K562 (cell line): ENCODE measurements around the gene SYNRG. TPM values are rescaled to one million over a fixed set of nuclear protein-coding genes. Genes with fewer than 3 reads are reported as not detected.

Source experiments
- CBFB ChIP-seq: sonication (generic); formaldehyde crosslinking; IDR thresholded peaks from 2 replicates; pipeline ENCODE4 v1.4.0; 2020; ENCODE audit warnings: mild to moderate bottlenecking, missing genetic modification reagents
- CEBPG ChIP-seq, 3 experiments: fragments of 200-800 bp in 1 of 3; sonication (Bioruptor generic) in 1 of 3; sonication (generic) in 1 of 3; formaldehyde crosslinking in 1 of 3; IDR thresholded peaks in 2 of 3; conservative IDR thresholded peaks in 1 of 3; 2 replicates each; pipeline versions ENCODE4 v1.6.1 to v1.8.0; 2016 to 2022; ENCODE audit warnings: missing compliant biosample characterization in 2 of 3, missing genetic modification characterization in 2 of 3, mild to moderate bottlenecking in 1 of 3, missing genetic modification reagents in 1 of 3
- CTBP1 ChIP-seq: fragments of 450-650 bp; IDR thresholded peaks from 2 replicates; pipeline ENCODE4 v1.6.1; 2016; ENCODE audit warnings: borderline replicate concordance
- FOXA1 ChIP-seq: fragments of 450-650 bp; IDR thresholded peaks from 2 replicates; pipeline ENCODE4 v1.6.1; 2016; ENCODE audit warnings: mild to moderate bottlenecking, borderline replicate concordance
- NBN ChIP-seq: fragments of 450-650 bp; IDR thresholded peaks from 2 replicates; pipeline ENCODE4 v1.6.1; 2016; ENCODE audit warnings: low read depth, mild to moderate bottlenecking
- NFRKB ChIP-seq: fragments of 450-650 bp; IDR thresholded peaks from 2 replicates; pipeline ENCODE4 v1.6.1; 2016; ENCODE audit warnings: low read depth
- NR2C1 ChIP-seq, 2 experiments: fragments of 450-650 bp; IDR thresholded peaks; 2 replicates each; pipeline ENCODE4 v1.6.1; 2017; ENCODE audit warnings: mild to moderate bottlenecking in 2 of 2, antibody characterized with exemption in 1 of 2, inconsistent platforms in 1 of 2, missing compliant biosample characterization in 1 of 2, missing genetic modification characterization in 1 of 2
- NR2F6 ChIP-seq: fragments of 450-650 bp; formaldehyde crosslinking; IDR thresholded peaks from 2 replicates; pipeline ENCODE4 v1.4.0; 2020; ENCODE audit warnings: mild to moderate bottlenecking
- PHF8 ChIP-seq: fragments of 200-600 bp; sonication (generic); IDR thresholded peaks from 2 replicates; pipeline ENCODE4 v1.6.1; 2012; ENCODE audit warnings: mixed run types, mild to moderate bottlenecking, inconsistent platforms, low read length, moderate library complexity, borderline replicate concordance
- POLR2AphosphoS2 ChIP-seq: IDR thresholded peaks from 2 replicates; pipeline ENCODE4 v1.6.1; 2012; ENCODE audit warnings: low read length, improper control_type of control experiment
- RB1 ChIP-seq: fragments of 450-650 bp; IDR thresholded peaks from 2 replicates; pipeline ENCODE4 v1.6.1; 2017; ENCODE audit warnings: low read depth, mild to moderate bottlenecking
- SLC30A9 ChIP-seq: fragments of 250-450 bp; sonication (Bioruptor Pico); IDR thresholded peaks from 2 replicates; pipeline ENCODE4 v1.8.0; 2022; ENCODE audit warnings: mild to moderate bottlenecking, moderate library complexity
- SMARCA5 ChIP-seq: fragments of 450-650 bp; IDR thresholded peaks from 2 replicates; pipeline ENCODE4 v1.6.1; 2016
- ZNF12 ChIP-seq: sonication (generic); formaldehyde crosslinking; IDR thresholded peaks from 2 replicates; pipeline ENCODE4 v1.4.0; 2020; ENCODE audit warnings: mild to moderate bottlenecking, missing genetic modification reagents
- ZNF274 ChIP-seq: IDR thresholded peaks from 2 replicates; pipeline ENCODE4 v1.6.1; 2011; ENCODE audit warnings: low read depth, mild to moderate bottlenecking, low read length, moderate library complexity, borderline replicate concordance
- ZNF347 ChIP-seq: fragments of 450-650 bp; formaldehyde crosslinking; IDR thresholded peaks from 2 replicates; pipeline ENCODE4 v1.4.0; 2020; ENCODE audit warnings: low read depth, mild to moderate bottlenecking, moderate library complexity
- ZNF41 ChIP-seq: fragments of 250-450 bp; sonication (Bioruptor Pico); conservative IDR thresholded peaks from 2 replicates; pipeline ENCODE4 v1.4.0; 2020; ENCODE audit warnings: mild to moderate bottlenecking
- ZNF668 ChIP-seq: fragments of 250-450 bp; sonication (Bioruptor Pico); IDR thresholded peaks from 2 replicates; pipeline ENCODE4 v1.8.0; 2022; ENCODE audit warnings: mild to moderate bottlenecking, inconsistent platforms
- ZNF699 ChIP-seq: fragments of 250-450 bp; sonication (Bioruptor Pico); IDR thresholded peaks from 2 replicates; pipeline ENCODE4 v1.8.0; 2021; ENCODE audit warnings: mild to moderate bottlenecking, moderate library complexity; ENCODE audit not compliant: insufficient replicate concordance
- polyA plus RNA-seq, 8 experiments: library from polyadenylated mRNA; depleted of rRNA in 4 of 8; stranded (reverse) in 5 of 8; unstranded in 3 of 8; fragments of >200 nt; fragmentation: Nextera tagmentation in 2 of 8; fragmentation: Illumina TruSeq in 1 of 8; extraction: Ambion mirVana in 2 of 8; extraction: Trizol in 1 of 8; gene quantifications; 2 replicates each; pipeline versions ENCODE4 v1.2.1 to v1.2.3, GENCODE V29; 2011 to 2014; ENCODE audit warnings: inconsistent platforms in 1 of 8, missing spikeins in 1 of 8
- total RNA-seq, 7 experiments: library from RNA; depleted of rRNA in 6 of 7; stranded (reverse); fragments of >200 nt in 6 of 7; fragmentation: Illumina TruSeq in 2 of 7; extraction: Trizol in 2 of 7; gene quantifications; 2 replicates each; pipeline versions ENCODE4 v1.2.1 to v1.2.3, GENCODE V29; 2011 to 2021; ENCODE audit warnings: low replicate concordance in 1 of 7
- TF ChIP-seq, protein P1 (sequence below): fragments of 250-450 bp; sonication (Bioruptor Pico); IDR thresholded peaks from 2 replicates; pipeline ENCODE4 v1.8.0; 2022; ENCODE audit warnings: inconsistent platforms
- TF ChIP-seq, protein P2 (sequence below): IDR thresholded peaks from 2 replicates; pipeline ENCODE4 v1.6.1; 2011; ENCODE audit warnings: borderline replicate concordance, low read depth, mild to moderate bottlenecking, moderate library complexity, low read length; ENCODE audit not compliant: insufficient read depth, poor library complexity, severe bottlenecking
- TF ChIP-seq, protein P3 (sequence below): sonication (generic); formaldehyde crosslinking; IDR thresholded peaks from 2 replicates; pipeline ENCODE4 v1.8.0; 2022; ENCODE audit warnings: mild to moderate bottlenecking, missing genetic modification reagents, borderline replicate concordance
- TF ChIP-seq, protein P4 (sequence below): sonication (generic); formaldehyde crosslinking; IDR thresholded peaks from 2 replicates; pipeline ENCODE4 v1.9.0; 2022; ENCODE audit warnings: mild to moderate bottlenecking, missing genetic modification reagents

The SYNRG gene
- total and polyA plus RNA-seq, 9 of the 15 experiments (the other 6 are each of a cell fraction or from before 2014, with no cell fraction given): 2.9 to 28.2 (median 15.1) TPM

DNA sequence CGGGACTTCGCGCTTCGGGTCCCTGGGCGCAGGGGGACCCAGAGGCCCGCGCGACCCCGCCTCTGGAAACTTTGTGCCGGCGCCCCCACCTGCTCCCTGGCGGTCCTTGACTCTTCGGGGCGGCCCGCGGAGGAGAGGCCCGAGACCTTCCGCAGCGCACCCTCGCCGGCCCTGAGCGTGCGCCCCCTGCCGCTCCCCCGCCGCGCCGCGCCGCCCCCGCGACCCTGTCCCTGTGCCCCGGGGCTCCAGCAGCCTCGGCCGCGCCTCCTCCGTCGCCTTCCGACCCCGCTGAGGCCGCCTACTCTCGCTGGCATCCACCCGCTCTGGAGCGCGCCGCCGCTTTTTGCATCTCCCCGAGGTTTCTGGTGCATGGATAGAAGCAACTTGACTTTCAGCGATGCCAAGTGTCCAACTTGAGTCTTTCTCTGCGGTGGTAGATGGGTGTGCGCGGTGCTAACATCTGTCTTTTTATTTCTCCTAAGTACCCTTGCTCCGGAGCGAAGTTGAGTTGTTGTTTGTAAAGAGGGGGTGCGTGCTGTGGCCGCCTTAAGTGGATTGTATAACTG is 119.1 kb downstream of the SYNRG start (continued):
- TF ChIP-seq ZNF699 (CRISPR knock-in tag): no peak
- no peak for TF ChIP-seq POLR2AphosphoS2
- TF ChIP-seq NR2F6 (CRISPR knock-in tag): no peak
- TF ChIP-seq, protein P1, sequence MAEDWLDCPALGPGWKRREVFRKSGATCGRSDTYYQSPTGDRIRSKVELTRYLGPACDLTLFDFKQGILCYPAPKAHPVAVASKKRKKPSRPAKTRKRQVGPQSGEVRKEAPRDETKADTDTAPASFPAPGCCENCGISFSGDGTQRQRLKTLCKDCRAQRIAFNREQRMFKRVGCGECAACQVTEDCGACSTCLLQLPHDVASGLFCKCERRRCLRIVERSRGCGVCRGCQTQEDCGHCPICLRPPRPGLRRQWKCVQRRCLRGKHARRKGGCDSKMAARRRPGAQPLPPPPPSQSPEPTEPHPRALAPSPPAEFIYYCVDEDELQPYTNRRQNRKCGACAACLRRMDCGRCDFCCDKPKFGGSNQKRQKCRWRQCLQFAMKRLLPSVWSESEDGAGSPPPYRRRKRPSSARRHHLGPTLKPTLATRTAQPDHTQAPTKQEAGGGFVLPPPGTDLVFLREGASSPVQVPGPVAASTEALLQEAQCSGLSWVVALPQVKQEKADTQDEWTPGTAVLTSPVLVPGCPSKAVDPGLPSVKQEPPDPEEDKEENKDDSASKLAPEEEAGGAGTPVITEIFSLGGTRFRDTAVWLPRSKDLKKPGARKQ: no peak
- peak; percentile 33 for TF ChIP-seq RB1
- TF ChIP-seq FOXA1: no peak
- TF ChIP-seq, protein P2, sequence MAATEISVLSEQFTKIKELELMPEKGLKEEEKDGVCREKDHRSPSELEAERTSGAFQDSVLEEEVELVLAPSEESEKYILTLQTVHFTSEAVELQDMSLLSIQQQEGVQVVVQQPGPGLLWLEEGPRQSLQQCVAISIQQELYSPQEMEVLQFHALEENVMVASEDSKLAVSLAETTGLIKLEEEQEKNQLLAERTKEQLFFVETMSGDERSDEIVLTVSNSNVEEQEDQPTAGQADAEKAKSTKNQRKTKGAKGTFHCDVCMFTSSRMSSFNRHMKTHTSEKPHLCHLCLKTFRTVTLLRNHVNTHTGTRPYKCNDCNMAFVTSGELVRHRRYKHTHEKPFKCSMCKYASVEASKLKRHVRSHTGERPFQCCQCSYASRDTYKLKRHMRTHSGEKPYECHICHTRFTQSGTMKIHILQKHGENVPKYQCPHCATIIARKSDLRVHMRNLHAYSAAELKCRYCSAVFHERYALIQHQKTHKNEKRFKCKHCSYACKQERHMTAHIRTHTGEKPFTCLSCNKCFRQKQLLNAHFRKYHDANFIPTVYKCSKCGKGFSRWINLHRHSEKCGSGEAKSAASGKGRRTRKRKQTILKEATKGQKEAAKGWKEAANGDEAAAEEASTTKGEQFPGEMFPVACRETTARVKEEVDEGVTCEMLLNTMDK: peak; percentile 90
- no peak for TF ChIP-seq ZNF274
- TF ChIP-seq CEBPG (CRISPR knock-in tag; IDR thresholded peaks at IDR 0.05): no peak
- TF ChIP-seq CEBPG (tag; conservative IDR thresholded peaks at IDR 0.05 in 1 of 2, IDR thresholded peaks at IDR 0.05 in 1 of 2): no peak
- no peak for TF ChIP-seq ZNF41 (CRISPR knock-in tag)
- no peak for TF ChIP-seq SLC30A9
- no peak for TF ChIP-seq NBN
- peak; percentile 58 for TF ChIP-seq CTBP1
- TF ChIP-seq, protein P3, sequence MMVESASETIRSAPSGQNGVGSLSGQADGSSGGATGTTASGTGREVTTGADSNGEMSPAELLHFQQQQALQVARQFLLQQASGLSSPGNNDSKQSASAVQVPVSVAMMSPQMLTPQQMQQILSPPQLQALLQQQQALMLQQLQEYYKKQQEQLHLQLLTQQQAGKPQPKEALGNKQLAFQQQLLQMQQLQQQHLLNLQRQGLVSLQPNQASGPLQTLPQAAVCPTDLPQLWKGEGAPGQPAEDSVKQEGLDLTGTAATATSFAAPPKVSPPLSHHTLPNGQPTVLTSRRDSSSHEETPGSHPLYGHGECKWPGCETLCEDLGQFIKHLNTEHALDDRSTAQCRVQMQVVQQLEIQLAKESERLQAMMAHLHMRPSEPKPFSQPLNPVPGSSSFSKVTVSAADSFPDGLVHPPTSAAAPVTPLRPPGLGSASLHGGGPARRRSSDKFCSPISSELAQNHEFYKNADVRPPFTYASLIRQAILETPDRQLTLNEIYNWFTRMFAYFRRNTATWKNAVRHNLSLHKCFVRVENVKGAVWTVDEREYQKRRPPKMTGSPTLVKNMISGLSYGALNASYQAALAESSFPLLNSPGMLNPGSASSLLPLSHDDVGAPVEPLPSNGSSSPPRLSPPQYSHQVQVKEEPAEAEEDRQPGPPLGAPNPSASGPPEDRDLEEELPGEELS: no peak
- TF ChIP-seq ZNF12: no peak
- TF ChIP-seq, protein P4, sequence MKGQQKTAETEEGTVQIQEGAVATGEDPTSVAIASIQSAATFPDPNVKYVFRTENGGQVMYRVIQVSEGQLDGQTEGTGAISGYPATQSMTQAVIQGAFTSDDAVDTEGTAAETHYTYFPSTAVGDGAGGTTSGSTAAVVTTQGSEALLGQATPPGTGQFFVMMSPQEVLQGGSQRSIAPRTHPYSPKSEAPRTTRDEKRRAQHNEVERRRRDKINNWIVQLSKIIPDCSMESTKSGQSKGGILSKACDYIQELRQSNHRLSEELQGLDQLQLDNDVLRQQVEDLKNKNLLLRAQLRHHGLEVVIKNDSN: no peak
- no peak for TF ChIP-seq CBFB
- TF ChIP-seq NR2C1 (IDR thresholded peaks at IDR 0.05): no peak
- no peak for TF ChIP-seq NR2C1 (tag; IDR thresholded peaks at IDR 0.05)
- TF ChIP-seq PHF8: peak; percentile 10; the same call in 1 of the 2 replicates
- TF ChIP-seq ZNF668 (CRISPR knock-in tag): no peak
- TF ChIP-seq NFRKB: no peak
- no peak for TF ChIP-seq ZNF347
- TF ChIP-seq SMARCA5: no peak
